ENCODE results near the gene ABTB2. TPM values are rescaled to one million over a fixed set of nuclear protein-coding genes. Genes with fewer than 3 reads are reported as not detected.

Gene ABTB2
- polyA plus RNA-seq, 1 of the 3 experiments (the other 2 are of a cell fraction) = 7.8 TPM

- no peak overlapping the region for H3K27ac ChIP-seq (ENCODE audit: low read depth in 2 of 2, low read length in 1 of 2)
- H3F3A ChIP-seq (replicated peaks; ENCODE audit: insufficient read depth) = no peaks in the 10 kb centered on the region
- DNase-seq = no peak
- no peaks in the 10 kb centered on the region for H3K36me3 ChIP-seq (replicated peaks in 1 of 2; ENCODE audit: control insufficient read depth in 1 of 2, insufficient read depth in 2 of 2, low read length in 1 of 2)
- no peaks in the 10 kb centered on the region for H3K27me3 ChIP-seq (ENCODE audit: insufficient read depth)
- 97% methylated on average over 6 of the region's 9 CpGs for WGBS (ENCODE audit: low lambda C conversion rate)
- CTCF ChIA-PET = interaction anchor here (1.1 to 12.0 kb wide), 4 partner anchors 9 to 314 kb away, joined by 4 to 240 read pairs (median 32); partner anchors contain the start of gene ABTB2
- H3K9me2 ChIP-seq = no peaks in the 10 kb centered on the region
- H2AFZ ChIP-seq (ENCODE audit: low read depth) = no peak overlapping the region
- H3K9ac ChIP-seq = no peak overlapping the region
- H3K9me3 ChIP-seq = no peaks in the 10 kb centered on the region
- POLR2A ChIA-PET = interaction anchor here (1.0 kb wide), 1 partner anchor 178 kb away, joined by 3 read pairs; the partner anchor contains the start of gene ABTB2
- H3K4me2 ChIP-seq = no peak overlapping the region
- no peak overlapping the region for H3K4me3 ChIP-seq (ENCODE audit: low read depth in 2 of 2, low read length in 1 of 2)
- no peaks in the 10 kb centered on the region for H4K20me1 ChIP-seq (ENCODE audit: insufficient read depth)
- H3K4me1 ChIP-seq (ENCODE audit: control insufficient read depth in 1 of 2, insufficient read depth in 2 of 2, low read depth in 1 of 2, low read length in 1 of 2) = peaks cover 5 to 15% of the 10 kb centered on the region in 2 experiments; a peak in 2 of 4 replicates
- H3K79me2 ChIP-seq (ENCODE audit: insufficient read depth) = no peaks in the 10 kb centered on the region
- TF ChIP-seq, protein P1, sequence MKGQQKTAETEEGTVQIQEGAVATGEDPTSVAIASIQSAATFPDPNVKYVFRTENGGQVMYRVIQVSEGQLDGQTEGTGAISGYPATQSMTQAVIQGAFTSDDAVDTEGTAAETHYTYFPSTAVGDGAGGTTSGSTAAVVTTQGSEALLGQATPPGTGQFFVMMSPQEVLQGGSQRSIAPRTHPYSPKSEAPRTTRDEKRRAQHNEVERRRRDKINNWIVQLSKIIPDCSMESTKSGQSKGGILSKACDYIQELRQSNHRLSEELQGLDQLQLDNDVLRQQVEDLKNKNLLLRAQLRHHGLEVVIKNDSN (IDR thresholded peaks at IDR 0.05; ENCODE audit: borderline replicate concordance, low read depth) = no peak
- TF ChIP-seq NRF1 (IDR thresholded peaks at IDR 0.05; ENCODE audit: low read depth, low read length) (no peak), SMC3 (IDR thresholded peaks at IDR 0.05; ENCODE audit: low read depth, low read length) (no peak), RAD21 (IDR thresholded peaks at IDR 0.05; ENCODE audit: low read length) (no peak), TCF12 (IDR thresholded peaks at IDR 0.05) (no peak), GATA2 (CRISPR knock-in tag; IDR thresholded peaks at IDR 0.05) (no peak), TEAD4 (IDR thresholded peaks at IDR 0.05; ENCODE audit: borderline replicate concordance, insufficient read depth) (no peak), FOSL2 (IDR thresholded peaks at IDR 0.05; ENCODE audit: borderline replicate concordance, low read depth) (no peak), MEF2A (IDR thresholded peaks at IDR 0.05; ENCODE audit: borderline replicate concordance, low read depth) (no peak), FOXJ3 (CRISPR knock-in tag; IDR thresholded peaks at IDR 0.05) (no peak)
- TF ChIP-seq, protein P2, sequence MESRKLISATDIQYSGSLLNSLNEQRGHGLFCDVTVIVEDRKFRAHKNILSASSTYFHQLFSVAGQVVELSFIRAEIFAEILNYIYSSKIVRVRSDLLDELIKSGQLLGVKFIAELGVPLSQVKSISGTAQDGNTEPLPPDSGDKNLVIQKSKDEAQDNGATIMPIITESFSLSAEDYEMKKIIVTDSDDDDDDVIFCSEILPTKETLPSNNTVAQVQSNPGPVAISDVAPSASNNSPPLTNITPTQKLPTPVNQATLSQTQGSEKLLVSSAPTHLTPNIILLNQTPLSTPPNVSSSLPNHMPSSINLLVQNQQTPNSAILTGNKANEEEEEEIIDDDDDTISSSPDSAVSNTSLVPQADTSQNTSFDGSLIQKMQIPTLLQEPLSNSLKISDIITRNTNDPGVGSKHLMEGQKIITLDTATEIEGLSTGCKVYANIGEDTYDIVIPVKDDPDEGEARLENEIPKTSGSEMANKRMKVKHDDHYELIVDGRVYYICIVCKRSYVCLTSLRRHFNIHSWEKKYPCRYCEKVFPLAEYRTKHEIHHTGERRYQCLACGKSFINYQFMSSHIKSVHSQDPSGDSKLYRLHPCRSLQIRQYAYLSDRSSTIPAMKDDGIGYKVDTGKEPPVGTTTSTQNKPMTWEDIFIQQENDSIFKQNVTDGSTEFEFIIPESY (IDR thresholded peaks at IDR 0.05; ENCODE audit: borderline replicate concordance, low read depth) = no peak
These were observed 178.7 kb downstream of the ABTB2 start for GRCh38 chr11:34179026-34179675.

DNA sequence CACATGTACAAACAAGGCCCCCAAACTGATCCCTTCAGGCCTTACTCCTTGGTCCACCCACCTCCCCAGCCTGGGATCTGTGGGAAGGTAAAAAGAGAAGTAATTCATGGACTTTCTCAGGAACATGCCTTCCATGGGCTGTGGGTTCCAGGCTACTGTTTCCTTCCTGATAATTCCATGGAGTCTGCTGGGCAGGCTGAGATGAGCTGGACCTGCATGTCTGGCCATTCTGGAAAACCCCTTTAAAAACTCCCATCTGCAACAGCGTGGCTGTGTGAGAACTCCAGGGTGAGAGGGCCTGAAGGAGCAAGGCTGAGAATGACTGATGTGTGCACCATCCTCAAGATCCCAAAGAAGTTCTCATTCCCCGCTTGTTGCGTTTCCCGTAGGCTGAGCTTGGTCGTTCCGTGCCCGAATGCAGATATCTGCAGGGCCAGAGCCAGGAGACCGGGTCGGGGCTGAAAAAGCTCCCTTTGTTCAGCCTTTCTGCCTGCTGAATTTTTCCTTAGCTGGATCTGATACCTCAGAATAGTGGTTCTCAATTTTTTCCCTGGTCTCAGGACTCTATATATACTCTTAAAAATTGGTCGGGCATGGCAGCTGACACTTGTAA is 179.5 kb downstream of the ABTB2 start:
- H3K4me3 ChIP-seq (ENCODE audit: low read depth in 2 of 2, low read length in 1 of 2) = no peak overlapping the region
- WGBS (ENCODE audit: low lambda C conversion rate) = 92% methylated on average over 10 of the region's 10 CpGs
- H2AFZ ChIP-seq (ENCODE audit: low read depth) = no peak overlapping the region
- ChIA-PET POLR2A (no interaction called here), CTCF (interaction anchor here (1.0 to 12.0 kb wide), 5 partner anchors 8 to 315 kb away, joined by 3 to 240 read pairs (median 4); partner anchors contain the start of gene ABTB2)
- H3K4me2 ChIP-seq = no peak overlapping the region
- TF ChIP-seq GABPA (IDR thresholded peaks at IDR 0.05; ENCODE audit: low read depth) = no peak
- no peak overlapping the region for H3K27ac ChIP-seq (ENCODE audit: low read depth in 2 of 2, low read length in 1 of 2)
- H3K9me3 ChIP-seq = no peaks in the 10 kb centered on the region
- no peak for DNase-seq
- no peaks in the 10 kb centered on the region for H3K27me3 ChIP-seq (ENCODE audit: insufficient read depth)
- no peak overlapping the region for H3K9ac ChIP-seq
- H3K79me2 ChIP-seq (ENCODE audit: insufficient read depth) = no peaks in the 10 kb centered on the region
- H4K20me1 ChIP-seq (ENCODE audit: insufficient read depth) = no peaks in the 10 kb centered on the region
- no peaks in the 10 kb centered on the region for H3K36me3 ChIP-seq (replicated peaks in 1 of 2; ENCODE audit: control insufficient read depth in 1 of 2, insufficient read depth in 2 of 2, low read length in 1 of 2)
- H3K4me1 ChIP-seq (ENCODE audit: control insufficient read depth in 1 of 2, insufficient read depth in 2 of 2, low read depth in 1 of 2, low read length in 1 of 2) = peaks cover 5 to 14% of the 10 kb centered on the region in 2 experiments; a peak in 2 of 4 replicates
- no peaks in the 10 kb centered on the region for H3K9me2 ChIP-seq
- H3F3A ChIP-seq (replicated peaks; ENCODE audit: insufficient read depth) = no peaks in the 10 kb centered on the region

Measured in SK-N-SH (cell line).